Stimulated activated naive CD8-positive, alpha-beta T cell treated with anti-CD3 and anti-CD28 coated beads, Interleukin-15, amount 100 ng/mL, for 72 hours (primary cell): Measurements from ENCODE around the gene TBC1D14.

Experiments used
- ATAC-seq: fragments of 150-1000 bp; cut with Tn5 transposase; 2 replicates; pipeline ENCODE4 v1.10.0; 2021; ENCODE audit warnings: mild to moderate bottlenecking, moderate library complexity
- DNase-seq, 2 donors: peaks; one replicate each; pipeline ENCODE4 v3.0.0; 2021 to 2022
- H3K27ac Mint-ChIP-seq, 2 donors: one replicate each; pipeline ENCODE4 v1.8.0; 2022; ENCODE audit warnings: mild to moderate bottlenecking in 2 of 2, mixed read lengths in 2 of 2, moderate library complexity in 2 of 2
- H3K27me3 Mint-ChIP-seq: one replicate; pipeline ENCODE4 v1.8.0; 2022; ENCODE audit warnings: mixed read lengths
- H3K4me1 Mint-ChIP-seq: one replicate; pipeline ENCODE4 v1.8.0; 2022; ENCODE audit warnings: mild to moderate bottlenecking, mixed read lengths
- H3K4me3 Mint-ChIP-seq, 2 donors: one replicate each; pipeline ENCODE4 v1.8.0; 2022; ENCODE audit warnings: mild to moderate bottlenecking in 2 of 2, mixed read lengths in 2 of 2, moderate library complexity in 1 of 2
- H3K9me3 Mint-ChIP-seq, 2 donors: one replicate each; pipeline ENCODE4 v1.8.0; 2022; ENCODE audit warnings: mixed read lengths in 2 of 2

TBC1D14 gene

GRCh38 chr4:7026107-7026506, 116.5 kb downstream of the TBC1D14 start:
- Mint-ChIP-seq H3K4me1 (peaks cover 9% of the 10 kb centered on the region), H3K4me3 (no peak overlapping the region), H3K9me3 (no peaks in the 10 kb centered on the region), H3K27ac (no peak overlapping the region), H3K27me3 (no peaks in the 10 kb centered on the region)
- ATAC-seq (no peak), DNase-seq (no peak)

DNA sequence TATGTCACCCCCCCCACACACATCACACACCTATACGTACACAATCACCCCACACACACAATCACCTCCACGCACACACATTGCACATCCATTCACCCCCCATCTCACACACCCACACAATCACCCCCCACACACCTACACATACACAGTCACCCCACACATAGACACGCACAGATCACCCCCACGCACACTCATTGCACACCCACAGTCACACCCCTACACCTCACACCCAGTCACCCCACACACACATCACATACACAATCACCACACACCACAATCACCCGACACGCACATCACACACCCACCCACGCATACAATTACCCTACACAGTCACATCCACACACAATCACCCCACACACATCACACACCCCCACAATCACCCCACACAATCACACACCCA, 117.7 kb downstream of the TBC1D14 start:
- Mint-ChIP-seq H3K27ac (peak overlapping the region in 1 of 2 donors; percentile 74), H3K4me1 (peaks cover 9% of the 10 kb centered on the region), H3K4me3 (no peak overlapping the region), H3K27me3 (no peaks in the 10 kb centered on the region), H3K9me3 (no peaks in the 10 kb centered on the region)
- DNase-seq: no peak
- no peak for ATAC-seq

GRCh38 chr4:7027913-7028312, 118.3 kb downstream of the TBC1D14 start:
- DNase-seq: no peak
- Mint-ChIP-seq H3K4me1 (peaks cover 9% of the 10 kb centered on the region), H3K27me3 (no peaks in the 10 kb centered on the region), H3K4me3 (no peak overlapping the region), H3K27ac (no peak overlapping the region), H3K9me3 (no peaks in the 10 kb centered on the region)
- no peak for ATAC-seq

DNA sequence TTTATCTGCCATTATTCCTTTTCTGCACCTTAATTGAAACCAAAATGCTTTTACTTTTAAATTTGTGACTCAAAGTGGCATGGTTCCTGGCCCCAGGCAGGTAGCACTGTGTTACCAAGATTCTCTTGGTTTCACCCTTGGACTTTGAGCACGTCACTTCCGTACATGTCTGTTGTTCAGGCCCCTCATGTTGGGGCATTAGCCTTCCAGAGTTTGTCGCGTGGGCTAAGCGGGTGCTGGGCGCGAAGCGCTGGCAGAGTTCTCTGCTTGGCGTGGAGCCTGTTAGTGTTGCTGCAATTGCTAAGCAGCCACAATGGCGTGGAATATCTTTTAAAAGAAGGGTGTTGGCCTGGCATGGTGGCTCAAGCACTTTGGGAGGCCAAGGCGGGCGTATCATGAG, 119.6 kb downstream of the TBC1D14 start:
- ATAC-seq (no peak), DNase-seq (no peak)
- Mint-ChIP-seq H3K4me3 (no peak overlapping the region), H3K27ac (no peak overlapping the region), H3K9me3 (no peaks in the 10 kb centered on the region), H3K4me1 (peaks cover 9% of the 10 kb centered on the region), H3K27me3 (no peaks in the 10 kb centered on the region)

GRCh38 chr4:7029921-7030320, 120.3 kb downstream of the TBC1D14 start:
- Mint-ChIP-seq H3K9me3 (no peaks in the 10 kb centered on the region), H3K4me1 (peaks cover 9% of the 10 kb centered on the region), H3K4me3 (peak overlapping the region in 1 of 2 donors; percentile 42), H3K27ac (no peak overlapping the region), H3K27me3 (no peaks in the 10 kb centered on the region)
- ATAC-seq (no peak), DNase-seq (no peak)

GRCh38 chr4:7030856-7031255, 121.2 kb downstream of the TBC1D14 start:
- no peak for ATAC-seq
- DNase-seq: no peak
- Mint-ChIP-seq H3K4me3 (no peak overlapping the region), H3K4me1 (peaks cover 9% of the 10 kb centered on the region), H3K27ac (no peak overlapping the region), H3K9me3 (no peaks in the 10 kb centered on the region), H3K27me3 (no peaks in the 10 kb centered on the region)

DNA sequence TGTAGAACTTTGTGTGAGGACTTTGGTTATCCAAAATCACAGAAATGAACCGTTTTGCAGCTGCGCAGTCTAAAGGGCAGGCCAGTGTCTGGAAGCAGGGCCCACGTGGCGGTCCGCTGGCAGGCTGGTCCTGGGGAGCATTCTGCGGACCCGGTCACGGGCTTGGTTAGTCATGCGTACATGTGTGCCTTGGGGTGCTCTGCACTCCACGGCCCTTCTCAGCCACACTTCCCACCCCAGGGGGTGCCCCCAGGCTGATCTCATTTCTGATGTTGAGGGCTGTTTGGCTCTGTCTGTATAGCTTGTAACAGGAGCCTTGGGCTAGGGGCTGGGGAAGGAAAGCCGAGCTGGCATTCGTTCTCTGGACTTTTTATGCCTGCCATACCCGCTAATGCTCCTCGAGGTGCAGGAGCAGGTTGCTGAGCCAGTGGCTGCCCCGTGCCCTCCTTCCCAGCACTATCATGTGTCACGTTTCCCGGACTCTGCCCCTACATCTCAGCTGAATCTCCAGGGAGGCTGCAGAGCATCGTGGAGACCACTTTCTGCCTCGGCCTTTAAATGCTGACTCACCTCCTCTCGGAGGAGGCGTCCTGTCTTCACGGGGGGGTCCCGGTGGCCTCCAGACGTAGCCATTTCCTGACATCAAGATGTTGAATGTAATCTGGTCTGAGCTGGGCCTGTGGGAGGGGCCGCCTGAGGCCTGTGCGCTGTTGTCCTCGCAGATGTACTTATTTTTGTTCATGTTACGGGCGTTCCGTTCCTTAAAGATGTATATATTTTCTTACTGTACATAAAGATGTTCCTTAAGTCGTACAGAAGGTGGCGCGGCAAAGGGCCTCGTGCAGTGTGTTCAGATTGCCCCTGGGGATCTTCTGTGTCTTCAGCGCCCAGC, 122.2 kb downstream of the TBC1D14 start:
- Mint-ChIP-seq H3K4me1 (peaks cover 9% of the 10 kb centered on the region), H3K27ac (peak overlapping the region in 1 of 2 donors; percentile 72), H3K9me3 (no peaks in the 10 kb centered on the region), H3K27me3 (no peaks in the 10 kb centered on the region), H3K4me3 (no peak overlapping the region)
- DNase-seq: no peak
- ATAC-seq: no peak

DNA sequence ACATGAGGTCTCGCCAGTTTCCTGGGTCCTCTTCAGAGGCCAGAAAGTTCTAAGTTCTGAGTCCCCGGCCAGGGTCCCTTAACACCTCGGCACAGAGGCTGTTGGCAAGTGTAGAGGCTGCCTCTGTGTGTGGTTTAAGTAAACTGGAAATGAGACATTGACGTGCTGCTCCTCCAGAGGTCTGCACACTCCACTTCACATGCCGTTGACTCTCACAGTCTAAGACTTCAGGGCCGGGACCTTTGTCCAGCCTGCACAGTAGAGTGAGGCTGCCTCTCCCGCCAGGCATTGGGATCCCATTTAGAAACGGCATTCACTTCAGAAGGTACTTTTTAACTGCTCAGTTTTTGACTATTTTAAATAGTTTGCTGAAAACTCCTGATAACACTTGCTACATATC, 123.0 kb downstream of the TBC1D14 start:
- Mint-ChIP-seq H3K27ac (no peak overlapping the region), H3K4me1 (peaks cover 1% of the 10 kb centered on the region)

GRCh38 chr4:7034262-7035081, 124.8 kb downstream of the TBC1D14 start:
- ATAC-seq: peak; percentile 32

More for the DNA sequence above, 123.0 kb downstream of the TBC1D14 start:
- H3K27me3 Mint-ChIP-seq: no peaks in the 10 kb centered on the region
- no peaks in the 10 kb centered on the region for H3K9me3 Mint-ChIP-seq
- H3K4me3 Mint-ChIP-seq: no peak overlapping the region
- ATAC-seq: no peak
- no peak for DNase-seq

DNA sequence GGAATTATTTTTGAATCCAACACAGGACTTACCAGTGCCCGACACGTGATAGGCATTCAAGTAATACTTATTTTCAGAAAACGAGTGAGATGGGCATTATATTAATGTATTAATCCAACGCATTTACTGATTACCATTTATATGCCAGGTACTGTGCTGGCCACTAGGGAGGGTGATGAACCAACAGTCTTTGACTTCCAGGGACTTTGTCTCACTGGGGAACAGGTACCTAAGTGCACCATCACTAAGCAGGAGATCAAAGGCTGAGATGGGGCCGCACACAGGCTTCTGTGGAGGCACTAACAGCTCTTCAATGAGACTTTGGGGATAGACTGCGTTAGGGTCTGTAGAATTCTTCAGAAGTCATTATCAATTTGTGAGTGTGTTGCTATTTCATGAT, 127.8 kb downstream of the TBC1D14 start:
- H3K4me3 Mint-ChIP-seq: no peak overlapping the region
- H3K27me3 Mint-ChIP-seq: peaks cover 11% of the 10 kb centered on the region
- no peak overlapping the region for H3K27ac Mint-ChIP-seq
- DNase-seq (no peak), ATAC-seq (peak; percentile 39)
- H3K9me3 Mint-ChIP-seq: no peaks in the 10 kb centered on the region
- peaks cover 14% of the 10 kb centered on the region for H3K4me1 Mint-ChIP-seq

More at GRCh38 chr4:7034262-7035081, 124.8 kb downstream of the TBC1D14 start:
- no peaks in the 10 kb centered on the region for H3K4me1 Mint-ChIP-seq
- H3K27me3 Mint-ChIP-seq: no peaks in the 10 kb centered on the region
- DNase-seq: no peak
- H3K9me3 Mint-ChIP-seq: no peaks in the 10 kb centered on the region
- no peak overlapping the region for H3K27ac Mint-ChIP-seq
- no peak overlapping the region for H3K4me3 Mint-ChIP-seq

- Mint-ChIP-seq H3K4me1 (peaks cover 39% of the 10 kb centered on the region), H3K9me3 (no peaks in the 10 kb centered on the region), H3K4me3 (no peak overlapping the region), H3K27me3 (peaks cover 16% of the 10 kb centered on the region), H3K27ac (no peak overlapping the region)
- no peak for ATAC-seq
- DNase-seq: no peak
Observed at GRCh38 chr4:7040765-7041164, 131.1 kb downstream of the TBC1D14 start.

- ATAC-seq: no peak
- Mint-ChIP-seq H3K4me1 (peaks cover 44% of the 10 kb centered on the region), H3K27me3 (peaks cover 16% of the 10 kb centered on the region), H3K9me3 (no peaks in the 10 kb centered on the region), H3K4me3 (no peak overlapping the region), H3K27ac (no peak overlapping the region)
- no peak for DNase-seq
Observed at GRCh38 chr4:7041246-7041645, 131.6 kb downstream of the TBC1D14 start.

- Mint-ChIP-seq H3K4me3 (peak overlapping the region; percentile 99), H3K9me3 (no peaks in the 10 kb centered on the region), H3K27me3 (peaks cover 16% of the 10 kb centered on the region), H3K4me1 (peaks cover 51% of the 10 kb centered on the region), H3K27ac (no peak overlapping the region)
- DNase-seq (peak in 1 of 2 donors; percentile 4), ATAC-seq (no peak)
Observed at GRCh38 chr4:7041801-7042502, 132.3 kb downstream of the TBC1D14 start.

GRCh38 chr4:7042503-7043283, 133.1 kb downstream of the TBC1D14 start:
- Mint-ChIP-seq H3K27me3 (peaks cover 16% of the 10 kb centered on the region), H3K4me3 (peak overlapping the region; percentile 99), H3K27ac (peak overlapping the region; percentile 92), H3K9me3 (no peaks in the 10 kb centered on the region), H3K4me1 (peaks cover 59% of the 10 kb centered on the region)
- DNase-seq: peak; percentile 95
- peak; percentile 89 for ATAC-seq
